Smooth muscle cell (in vitro differentiated cells): Measurements from ENCODE around the gene POLR2H. TPM values are rescaled to one million over a fixed set of nuclear protein-coding genes. Genes with fewer than 3 reads are reported as not detected.

Experiments
- DNase-seq: peaks from one replicate; lab custom pipeline; 2025; ENCODE audit not compliant: unreplicated experiment; lab: John Stamatoyannopoulos, UW
- H2AFZ ChIP-seq: fragments of 200-600 bp; sonication (generic); 2 replicates; pipeline ENCODE4 v1.6.0; 2016; ENCODE audit warnings: antibody characterized with exemption, low read depth, mild to moderate bottlenecking
- H3F3A ChIP-seq: fragments of 200-600 bp; sonication (generic); 2 replicates; pipeline ENCODE4 v1.6.0; 2017; ENCODE audit warnings: antibody characterized with exemption, low read depth
- H3K27ac ChIP-seq: fragments of 200-600 bp; sonication (generic); 2 replicates; pipeline ENCODE4 v1.5.1; 2016; ENCODE audit warnings: low read depth, mild to moderate bottlenecking
- H3K27me3 ChIP-seq: fragments of 200-600 bp; sonication (generic); 2 replicates; pipeline ENCODE4 v1.6.1; 2016; ENCODE audit warnings: low read depth, mild to moderate bottlenecking
- H3K36me3 ChIP-seq: fragments of 200-600 bp; sonication (generic); 2 replicates; pipeline ENCODE4 v1.5.1; 2016; ENCODE audit warnings: low read depth
- H3K4me1 ChIP-seq: fragments of 200-600 bp; sonication (generic); 2 replicates; pipeline ENCODE4 v1.5.1; 2016; ENCODE audit warnings: low read depth
- H3K4me2 ChIP-seq: fragments of 200-600 bp; sonication (generic); 2 replicates; pipeline ENCODE4 v1.6.0; 2016; ENCODE audit warnings: mild to moderate bottlenecking
- H3K4me3 ChIP-seq: fragments of 200-600 bp; sonication (generic); 2 replicates; pipeline ENCODE4 v1.5.1; 2016; ENCODE audit warnings: mild to moderate bottlenecking
- H3K79me2 ChIP-seq: fragments of 200-600 bp; sonication (generic); 2 replicates; pipeline ENCODE4 v1.6.0; 2016; ENCODE audit warnings: low read depth, mild to moderate bottlenecking
- H3K9ac ChIP-seq: fragments of 200-600 bp; sonication (generic); 2 replicates; pipeline ENCODE4 v1.6.0; 2016; ENCODE audit warnings: low read depth
- H3K9me3 ChIP-seq: fragments of 200-600 bp; sonication (generic); replicated peaks from 2 replicates; pipeline ENCODE4 v1.5.1; 2016; ENCODE audit warnings: low read depth
- H4K20me1 ChIP-seq: fragments of 200-600 bp; sonication (generic); 2 replicates; pipeline ENCODE4 v1.6.0; 2016; ENCODE audit warnings: low read depth
- CTCF ChIP-seq: fragments of 200-600 bp; sonication (generic); IDR thresholded peaks from 2 replicates; pipeline ENCODE4 v1.5.1; 2017; ENCODE audit warnings: borderline replicate concordance, mild to moderate bottlenecking, antibody characterized with exemption; ENCODE audit not compliant: insufficient read depth, poor library complexity, severe bottlenecking
- WGBS: methylation state at CpG from one replicate; pipeline ENCODE4 v1.1.7; 2016; ENCODE audit warnings: low lambda C conversion rate; 5-methylcytosine and 5-hydroxymethylcytosine counted together
- polyA plus RNA-seq: library from polyadenylated mRNA; unstranded; fragments of >200 nt; fragmentation: Nextera tagmentation; extraction: Ambion mirVana; gene quantifications from 2 replicates; pipeline ENCODE4 v1.2.1, GENCODE V29; 2016
- total RNA-seq: library from RNA; depleted of rRNA; stranded (reverse); fragments of >200 nt; gene quantifications from 2 replicates; pipeline ENCODE4 v1.2.3, GENCODE V29; 2014

POLR2H gene
- total and polyA plus RNA-seq, 2 experiments from 2014 or later: 77.9 to 154 TPM

- no peak overlapping the region for H3K27ac ChIP-seq
- TF ChIP-seq CTCF: no peak
- H3K27me3 ChIP-seq: no peaks in the 10 kb centered on the region
- peaks cover 6% of the 10 kb centered on the region for H3F3A ChIP-seq
- peaks cover 18% of the 10 kb centered on the region for H3K79me2 ChIP-seq
- H3K4me1 ChIP-seq: peaks cover 15% of the 10 kb centered on the region
- H2AFZ ChIP-seq: no peak overlapping the region
- 72% methylated on average over 7 of the region's 9 CpGs for WGBS
- no peak for DNase-seq
- peaks cover 2% of the 10 kb centered on the region for H4K20me1 ChIP-seq
- H3K4me3 ChIP-seq: no peak overlapping the region
- H3K4me2 ChIP-seq: no peak overlapping the region
- no peaks in the 10 kb centered on the region for H3K36me3 ChIP-seq
- H3K9me3 ChIP-seq: no peaks in the 10 kb centered on the region
- no peak overlapping the region for H3K9ac ChIP-seq
Observed at GRCh38 chr3:184359610-184360009, 1.9 kb upstream of the POLR2H start.

GRCh38 chr3:184360070-184360928, 1.2 kb upstream of the POLR2H start:
- peaks cover 12% of the 10 kb centered on the region for H3F3A ChIP-seq
- H3K79me2 ChIP-seq: peaks cover 24% of the 10 kb centered on the region
- 67% methylated on average over 12 of the region's 12 CpGs for WGBS
- peaks cover 15% of the 10 kb centered on the region for H3K4me1 ChIP-seq
- H4K20me1 ChIP-seq: peaks cover 9% of the 10 kb centered on the region
- no peaks in the 10 kb centered on the region for H3K27me3 ChIP-seq
- no peak for DNase-seq
- H3K9me3 ChIP-seq: no peaks in the 10 kb centered on the region
- peak overlapping the region; percentile 77 for H3K4me3 ChIP-seq
- H3K36me3 ChIP-seq: peaks cover 4% of the 10 kb centered on the region
- no peak overlapping the region for H3K9ac ChIP-seq
- no peak overlapping the region for H2AFZ ChIP-seq
- H3K4me2 ChIP-seq: peak overlapping the region; percentile 92
- no peak for TF ChIP-seq CTCF
- no peak overlapping the region for H3K27ac ChIP-seq

- Histone ChIP-seq H3K9ac (peak overlapping the region; percentile 64), H3K27me3 (no peaks in the 10 kb centered on the region), H3K9me3 (no peaks in the 10 kb centered on the region), H3K4me1 (peaks cover 15% of the 10 kb centered on the region), H3K27ac (no peak overlapping the region), H3F3A (peaks cover 12% of the 10 kb centered on the region), H3K79me2 (peaks cover 24% of the 10 kb centered on the region), H3K4me2 (peak overlapping the region; percentile 92), H4K20me1 (peaks cover 10% of the 10 kb centered on the region), H2AFZ (no peak overlapping the region), H3K36me3 (peaks cover 4% of the 10 kb centered on the region), H3K4me3 (peak overlapping the region; percentile 77)
- TF ChIP-seq CTCF: no peak
- 9% methylated on average over 24 of the region's 24 CpGs for WGBS
- no peak for DNase-seq
Observed at GRCh38 chr3:184360929-184361531, 480 bp upstream of the POLR2H start.
